Loucy (cell line): Measurements from ENCODE around the gene OGDHL.

ENCODE experiments used
- H2AFZ ChIP-seq: fragments of 200-600 bp; sonication (generic); 2 replicates; pipeline ENCODE4 v1.6.0; 2016; ENCODE audit warnings: antibody characterized with exemption, mild to moderate bottlenecking, low read length, moderate library complexity
- H3F3A ChIP-seq: fragments of 200-600 bp; 2 replicates; pipeline ENCODE4 v1.6.0; 2016; ENCODE audit warnings: antibody characterized with exemption, low read depth, mild to moderate bottlenecking
- H3K27me3 ChIP-seq: fragments of 200-600 bp; sonication (generic); 2 replicates; pipeline ENCODE4 v1.6.1; 2014; ENCODE audit warnings: low read length, mild to moderate bottlenecking; ENCODE audit not compliant: insufficient read depth, poor library complexity, severe bottlenecking
- H3K36me3 ChIP-seq: fragments of 200-600 bp; sonication (generic); 2 replicates; pipeline ENCODE4 v1.6.1; 2016; ENCODE audit warnings: low read length; ENCODE audit not compliant: insufficient read depth
- H3K4me1 ChIP-seq: fragments of 200-600 bp; sonication (generic); 2 replicates; pipeline ENCODE4 v1.5.1; 2014; ENCODE audit warnings: low read length, mild to moderate bottlenecking; ENCODE audit not compliant: insufficient read depth, poor library complexity, severe bottlenecking
- H3K4me2 ChIP-seq: fragments of 200-600 bp; sonication (generic); 2 replicates; pipeline ENCODE4 v1.6.0; 2014; ENCODE audit warnings: antibody characterized with exemption, low read length, low read depth, mild to moderate bottlenecking; ENCODE audit not compliant: poor library complexity, severe bottlenecking
- H3K4me3 ChIP-seq: fragments of 200-600 bp; sonication (generic); 2 replicates; pipeline ENCODE4 v1.5.1; 2014; ENCODE audit warnings: low read length, mild to moderate bottlenecking, mixed read lengths; ENCODE audit not compliant: poor library complexity, severe bottlenecking
- H3K79me2 ChIP-seq: fragments of 200-600 bp; sonication (generic); 2 replicates; pipeline ENCODE4 v1.6.1; 2014; ENCODE audit warnings: low read length; ENCODE audit not compliant: insufficient read depth
- H3K9ac ChIP-seq: fragments of 200-600 bp; sonication (generic); 2 replicates; pipeline ENCODE4 v1.6.0; 2014; ENCODE audit warnings: mild to moderate bottlenecking, low read depth, low read length, moderate library complexity; ENCODE audit not compliant: poor library complexity, severe bottlenecking
- H3K9me2 ChIP-seq: fragments of 200-600 bp; sonication (generic); replicated peaks from 2 replicates; pipeline ENCODE4 v1.6.1; 2016; ENCODE audit warnings: low read depth, low read length, mixed read lengths
- H3K9me3 ChIP-seq: fragments of 200-600 bp; sonication (generic); 2 replicates; pipeline ENCODE4 v1.6.1; 2014; ENCODE audit warnings: mild to moderate bottlenecking, antibody characterized with exemption, low read length, low read depth; ENCODE audit not compliant: insufficient read depth
- H4K20me1 ChIP-seq: fragments of 200-600 bp; sonication (generic); 2 replicates; pipeline ENCODE4 v1.6.0; 2014; ENCODE audit warnings: antibody characterized with exemption, low read length, mild to moderate bottlenecking; ENCODE audit not compliant: insufficient read depth, poor library complexity, severe bottlenecking
- CTCF ChIP-seq: fragments of 200-600 bp; sonication (generic); conservative IDR thresholded peaks from 2 replicates; pipeline ENCODE4 v1.5.1; 2014; ENCODE audit warnings: mild to moderate bottlenecking, antibody characterized with exemption, low read length
- EZH2phosphoT487 ChIP-seq: fragments of 200-600 bp; IDR thresholded peaks from 2 replicates; pipeline ENCODE4 v1.6.1; 2018; ENCODE audit warnings: antibody characterized with exemption, mild to moderate bottlenecking, moderate library complexity, borderline replicate concordance

OGDHL gene

GRCh38 chr10:49751636-49752510, 10.2 kb downstream of the OGDHL start:
- H2AFZ ChIP-seq, result no peak overlapping the region
- TF ChIP-seq EZH2phosphoT487, result no peak
- no peak for TF ChIP-seq CTCF
- H3K9ac ChIP-seq, result no peak overlapping the region
- no peak overlapping the region for H3K4me3 ChIP-seq
- H3K9me2 ChIP-seq, result no peaks in the 10 kb centered on the region
- no peaks in the 10 kb centered on the region for H4K20me1 ChIP-seq
- no peaks in the 10 kb centered on the region for H3K79me2 ChIP-seq
- no peaks in the 10 kb centered on the region for H3F3A ChIP-seq
- H3K4me2 ChIP-seq, result no peak overlapping the region
- H3K4me1 ChIP-seq, result no peaks in the 10 kb centered on the region
- H3K36me3 ChIP-seq, result no peaks in the 10 kb centered on the region
- H3K27me3 ChIP-seq, result no peaks in the 10 kb centered on the region
- no peaks in the 10 kb centered on the region for H3K9me3 ChIP-seq

- no peak overlapping the region for H3K4me2 ChIP-seq
- H4K20me1 ChIP-seq, result no peaks in the 10 kb centered on the region
- H3K27me3 ChIP-seq, result no peaks in the 10 kb centered on the region
- no peaks in the 10 kb centered on the region for H3K9me2 ChIP-seq
- H3K9me3 ChIP-seq, result no peaks in the 10 kb centered on the region
- H3K9ac ChIP-seq, result no peak overlapping the region
- H3F3A ChIP-seq, result no peaks in the 10 kb centered on the region
- TF ChIP-seq CTCF (no peak), EZH2phosphoT487 (no peak)
- H3K79me2 ChIP-seq, result no peaks in the 10 kb centered on the region
- H2AFZ ChIP-seq, result no peak overlapping the region
- H3K4me3 ChIP-seq, result no peak overlapping the region
- H3K4me1 ChIP-seq, result no peaks in the 10 kb centered on the region
- no peaks in the 10 kb centered on the region for H3K36me3 ChIP-seq
Observed at GRCh38 chr10:49751216-49751615, 10.9 kb downstream of the OGDHL start.

- TF ChIP-seq CTCF (no peak), EZH2phosphoT487 (no peak)
Observed at GRCh38 chr10:49750546-49750945, 11.6 kb downstream of the OGDHL start.

More at GRCh38 chr10:49750546-49750945, 11.6 kb downstream of the OGDHL start:
- Histone ChIP-seq H3K79me2 (no peaks in the 10 kb centered on the region), H3K9me3 (no peaks in the 10 kb centered on the region), H3K4me3 (no peak overlapping the region), H3K36me3 (no peaks in the 10 kb centered on the region), H3K9ac (no peak overlapping the region), H3F3A (no peaks in the 10 kb centered on the region), H3K9me2 (no peaks in the 10 kb centered on the region), H3K4me2 (no peak overlapping the region), H2AFZ (no peak overlapping the region), H3K4me1 (no peaks in the 10 kb centered on the region), H4K20me1 (no peaks in the 10 kb centered on the region), H3K27me3 (no peaks in the 10 kb centered on the region)
